Trophoblast cell (in vitro differentiated cells and primary cell): ENCODE results near the gene HSPA1L.
A peak's percentile ranks its signal among the peaks of the same experiment; 100 is the strongest.
"Not testable (repeated sequence)": the region's sequence is repeated elsewhere in the genome, so short reads cannot be mapped to it uniquely, and the experiment has no call there.

Experiments
- DNase-seq, 2 donors: peaks; one replicate each; pipeline ENCODE4 v3.0.0-alpha.2; 2016
- H2AFZ ChIP-seq: 2 replicates; pipeline ENCODE4 v1.6.1; 2013; ENCODE audit warnings: low read length, moderate library complexity, mild to moderate bottlenecking; ENCODE audit not compliant: insufficient read depth, poor library complexity
- H2AK5ac ChIP-seq: 2 replicates; pipeline ENCODE4 v1.6.1; 2013; ENCODE audit warnings: mild to moderate bottlenecking, low read length
- H2BK120ac ChIP-seq: 2 replicates; pipeline ENCODE4 v1.6.1; 2013; ENCODE audit warnings: low read length, mild to moderate bottlenecking, moderate library complexity; ENCODE audit not compliant: insufficient read depth, poor library complexity
- H2BK12ac ChIP-seq: 2 replicates; pipeline ENCODE4 v1.6.1; 2013; ENCODE audit warnings: mild to moderate bottlenecking, low read length, moderate library complexity
- H2BK5ac ChIP-seq: 2 replicates; pipeline ENCODE4 v1.6.1; 2013; ENCODE audit warnings: low read length, low read depth, moderate library complexity, mild to moderate bottlenecking; ENCODE audit not compliant: poor library complexity
- H3K14ac ChIP-seq: 2 replicates; pipeline ENCODE4 v1.6.1; 2013; ENCODE audit warnings: mild to moderate bottlenecking, low read length
- H3K18ac ChIP-seq: 2 replicates; pipeline ENCODE4 v1.6.1; 2013; ENCODE audit warnings: mild to moderate bottlenecking, low read length
- H3K23ac ChIP-seq: 2 replicates; pipeline ENCODE4 v1.6.1; 2013; ENCODE audit warnings: low read length
- H3K27ac ChIP-seq: 2 replicates; pipeline ENCODE4 v1.5.1; 2013; ENCODE audit warnings: low read depth, mild to moderate bottlenecking, inconsistent platforms, low read length, moderate library complexity
- H3K27me3 ChIP-seq: 2 replicates; pipeline ENCODE4 v1.6.1; 2013; ENCODE audit warnings: inconsistent platforms, mild to moderate bottlenecking, low read length, moderate library complexity; ENCODE audit not compliant: insufficient read depth
- H3K36me3 ChIP-seq, 2 experiments: 1 replicate in 1 of 2; 2 replicates in 1 of 2; pipeline ENCODE4 v1.6.1; 2013; ENCODE audit warnings: low read length in 2 of 2, mild to moderate bottlenecking in 2 of 2, moderate library complexity in 1 of 2; ENCODE audit not compliant: insufficient read depth in 2 of 2, control insufficient read depth in 1 of 2
- H3K4ac ChIP-seq: 2 replicates; pipeline ENCODE4 v1.6.1; 2013; ENCODE audit warnings: low read depth, mild to moderate bottlenecking, low read length, moderate library complexity
- H3K4me1 ChIP-seq, 2 experiments: 1 replicate in 1 of 2; 2 replicates in 1 of 2; pipeline ENCODE4 v1.6.1; 2013; ENCODE audit warnings: low read length in 2 of 2, mild to moderate bottlenecking in 2 of 2, moderate library complexity in 1 of 2; ENCODE audit not compliant: insufficient read depth in 2 of 2, control insufficient read depth in 1 of 2
- H3K4me2 ChIP-seq: 2 replicates; pipeline ENCODE4 v1.6.1; 2013; ENCODE audit warnings: inconsistent platforms, mild to moderate bottlenecking, low read length, moderate library complexity
- H3K4me3 ChIP-seq: 2 replicates; pipeline ENCODE4 v1.5.1; 2013; ENCODE audit warnings: mild to moderate bottlenecking, low read depth, low read length, inconsistent platforms
- H3K79me1 ChIP-seq: one replicate; pipeline ENCODE4 v1.6.1; 2013; ENCODE audit warnings: low read length
- H3K79me2 ChIP-seq: 2 replicates; pipeline ENCODE4 v1.6.1; 2013; ENCODE audit warnings: low read length, mild to moderate bottlenecking; ENCODE audit not compliant: control insufficient read depth, insufficient read depth, poor library complexity
- H3K9ac ChIP-seq: 2 replicates; pipeline ENCODE4 v1.6.1; 2013; ENCODE audit warnings: mild to moderate bottlenecking, low read length
- H3K9me3 ChIP-seq: 2 replicates; pipeline ENCODE4 v1.6.1; 2013; ENCODE audit warnings: low read depth, mild to moderate bottlenecking, control low read depth, inconsistent platforms, low read length; ENCODE audit not compliant: insufficient read depth
- H4K12ac ChIP-seq: 2 replicates; pipeline ENCODE4 v1.6.1; 2013; ENCODE audit warnings: low read depth, mild to moderate bottlenecking, low read length, moderate library complexity
- H4K8ac ChIP-seq: 2 replicates; pipeline ENCODE4 v1.6.1; 2013; ENCODE audit warnings: low read depth, mild to moderate bottlenecking, low read length, moderate library complexity
- H4K91ac ChIP-seq: one replicate; pipeline ENCODE4 v1.6.1; 2013; ENCODE audit warnings: low read depth, mild to moderate bottlenecking, low read length, moderate library complexity
- WGBS: extraction: QIAGEN DNeasy Blood & Tissue Kit; methylation state at CpG from one replicate; pipeline ENCODE4 v1.1.7; 2013; ENCODE audit warnings: missing lambda C conversion rate; ENCODE audit not compliant: insufficient read length, insufficient coverage; ENCODE audit errors: extremely low coverage; 5-methylcytosine and 5-hydroxymethylcytosine counted together

HSPA1L gene

DNA sequence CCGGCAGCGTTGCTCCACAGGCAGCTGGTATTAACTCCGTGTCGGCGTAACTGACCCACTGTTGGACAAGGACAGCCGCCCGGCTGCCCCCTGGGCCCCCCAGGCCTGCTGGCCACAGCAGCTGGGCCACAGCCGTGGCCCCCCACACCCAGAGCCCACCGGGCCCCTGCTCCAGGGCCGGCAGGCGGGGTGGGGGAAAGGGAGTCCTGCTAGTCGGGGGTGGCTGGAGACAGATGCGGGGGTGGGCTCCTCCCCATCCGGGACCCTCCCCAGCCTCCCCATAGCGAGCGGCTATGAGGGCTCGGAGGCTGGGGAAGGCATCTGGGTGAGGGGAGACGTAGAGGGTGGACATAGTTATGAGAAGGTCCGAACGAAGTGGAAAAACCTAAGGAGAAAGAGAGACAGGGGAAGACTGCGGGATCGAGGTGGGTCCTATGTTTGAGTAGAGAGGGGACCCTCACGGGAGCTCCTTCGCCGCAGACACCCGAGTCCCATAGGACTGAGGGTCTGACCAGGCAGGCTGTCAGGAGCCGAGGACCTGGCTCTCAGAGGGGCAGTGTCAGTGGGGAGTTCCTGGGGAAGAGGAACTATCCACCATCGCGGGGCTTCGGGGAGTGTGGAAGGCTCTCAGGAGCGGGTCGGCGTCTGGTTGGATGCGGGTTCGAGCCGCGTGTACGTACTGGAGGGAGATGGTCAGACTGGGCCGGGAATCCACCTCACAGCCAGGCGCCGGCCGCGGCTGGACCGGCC is 20.0 kb downstream of the HSPA1L start:
- Histone ChIP-seq H2BK5ac (peak overlapping the region; percentile 99), H3K79me1 (peaks cover 12% of the 10 kb centered on the region), H3K9ac (peak overlapping the region; percentile 89), H4K91ac (peak overlapping the region; percentile 99), H2BK12ac (no peak overlapping the region), H2AFZ (peak overlapping the region; percentile 98), H3K4me1 (peaks cover 5 to 9% of the 10 kb centered on the region in 2 experiments), H2AK5ac (peak overlapping the region; percentile 75), H3K9me3 (no peaks in the 10 kb centered on the region), H2BK120ac (peak overlapping the region; percentile 97), H3K79me2 (peaks cover 13% of the 10 kb centered on the region), H3K18ac (peak overlapping the region; percentile 98), H4K8ac (peak overlapping the region; percentile 98), H3K4me2 (peak overlapping the region; percentile 97), H3K36me3 (peaks cover 16 to 19% of the 10 kb centered on the region in 2 experiments), H3K27me3 (no peaks in the 10 kb centered on the region), H3K23ac (no peak overlapping the region), H4K12ac (peak overlapping the region; percentile 90), H3K4me3 (peak overlapping the region; percentile 85), H3K14ac (peak overlapping the region; percentile 99), H3K4ac (peak overlapping the region; percentile 93), H3K27ac (peak overlapping the region; percentile 96)
- DNase-seq = peak; percentile 61 to 66
- WGBS = no CpG with 5 or more reads among the region's 44 CpGs

DNA sequence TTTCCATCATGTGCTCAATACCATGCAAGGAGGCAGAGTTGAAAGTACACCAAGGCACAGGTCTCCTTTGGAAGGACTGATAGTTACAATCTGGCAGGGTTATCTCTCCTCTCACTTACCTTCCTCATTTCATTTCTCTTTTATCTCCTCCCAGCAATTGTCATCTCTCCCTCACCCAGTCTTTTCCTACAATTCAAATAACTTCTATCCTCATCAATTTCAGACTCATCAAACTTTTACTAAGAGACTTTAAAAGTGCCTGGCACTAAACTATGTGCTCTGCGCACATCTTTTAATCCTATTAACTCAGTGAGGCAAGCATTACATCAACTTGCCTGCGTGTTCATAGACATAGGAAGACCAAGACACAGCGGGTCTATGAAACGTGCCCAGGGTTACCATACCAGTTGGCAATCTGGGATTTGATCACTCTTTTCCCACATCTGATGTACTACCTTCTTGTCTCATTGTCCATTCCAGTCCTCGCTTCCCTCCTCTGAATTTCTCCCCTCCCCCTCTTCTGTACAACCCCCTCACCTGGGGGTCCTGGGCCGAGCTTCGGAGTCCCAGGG is 20.7 kb downstream of the HSPA1L start:
- H3K23ac ChIP-seq = no peak overlapping the region
- no CpG with 5 or more reads among the region's 7 CpGs for WGBS
- peak overlapping the region; percentile 43 for H2BK120ac ChIP-seq
- H3K14ac ChIP-seq = peak overlapping the region; percentile 56
- peak overlapping the region; percentile 20 for H2AFZ ChIP-seq
- H2BK12ac ChIP-seq = no peak overlapping the region
- peak overlapping the region; percentile 64 for H4K8ac ChIP-seq
- H3K9me3 ChIP-seq = no peaks in the 10 kb centered on the region
- H3K36me3 ChIP-seq = peaks cover 18 to 21% of the 10 kb centered on the region in 2 experiments
- no peak overlapping the region for H4K12ac ChIP-seq
- peak overlapping the region; percentile 97 for H3K4me2 ChIP-seq
- H3K4ac ChIP-seq = peak overlapping the region; percentile 60
- H2BK5ac ChIP-seq = peak overlapping the region; percentile 28
- peak; percentile 15 to 44 for DNase-seq
- no peak overlapping the region for H2AK5ac ChIP-seq
- no peak overlapping the region for H3K18ac ChIP-seq
- peaks cover 12% of the 10 kb centered on the region for H3K79me1 ChIP-seq
- no peaks in the 10 kb centered on the region for H3K27me3 ChIP-seq
- peaks cover 13% of the 10 kb centered on the region for H3K79me2 ChIP-seq
- peak overlapping the region; percentile 89 for H3K9ac ChIP-seq
- no peak overlapping the region for H3K27ac ChIP-seq
- H3K4me3 ChIP-seq = peak overlapping the region; percentile 85
- peaks cover 5 to 9% of the 10 kb centered on the region in 2 experiments for H3K4me1 ChIP-seq
- H4K91ac ChIP-seq = peak overlapping the region; percentile 99

DNA sequence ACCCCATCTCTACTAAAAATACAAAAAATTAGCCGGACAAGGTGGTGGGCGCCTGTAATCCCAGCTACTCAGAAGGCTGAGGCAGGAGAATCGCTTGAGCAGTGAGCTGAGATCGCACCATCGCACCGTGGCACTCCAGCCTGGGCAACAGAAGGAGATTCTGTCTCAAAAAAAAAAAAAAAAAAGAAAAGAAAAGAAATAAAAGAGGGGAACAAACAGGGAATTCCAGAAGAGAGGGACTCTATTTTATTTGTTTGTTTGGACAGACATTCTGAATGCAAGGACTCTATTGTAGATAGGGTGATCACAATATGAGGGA is 21.2 kb downstream of the HSPA1L start:
- H4K8ac ChIP-seq = not testable (repeated sequence)

DNA sequence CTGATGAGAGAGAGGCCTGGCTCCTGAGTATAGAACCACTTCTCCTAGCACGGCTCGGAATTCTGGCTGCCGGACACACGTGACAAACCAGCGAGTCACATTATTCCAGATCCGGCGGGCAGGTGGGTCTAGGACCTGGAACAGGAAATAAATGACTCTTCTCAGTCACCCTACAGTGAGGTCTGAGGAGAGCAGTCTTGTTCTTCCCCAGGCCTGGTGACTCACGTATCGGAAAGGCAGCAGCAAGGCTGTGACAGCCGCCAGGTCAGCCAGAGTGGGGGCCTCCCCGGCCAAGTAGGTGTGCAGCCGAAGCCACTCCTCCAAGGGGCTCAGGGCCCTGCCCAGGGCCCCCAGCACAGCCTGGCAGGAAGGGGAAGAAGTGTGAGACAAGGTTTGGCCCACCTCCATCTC is 22.3 kb downstream of the HSPA1L start:
- Histone ChIP-seq H4K8ac (no peak overlapping the region), H3K4ac (no peak overlapping the region), H3K9me3 (no peaks in the 10 kb centered on the region)

More for the DNA sequence above, 21.2 kb downstream of the HSPA1L start:
- H3K27ac ChIP-seq, H2BK12ac ChIP-seq, H2AFZ ChIP-seq, H3K4me3 ChIP-seq, H4K12ac ChIP-seq, H3K14ac ChIP-seq, H3K18ac ChIP-seq, H3K23ac ChIP-seq, H2AK5ac ChIP-seq, H2BK5ac ChIP-seq, H4K91ac ChIP-seq, DNase-seq, H3K27me3 ChIP-seq, H2BK120ac ChIP-seq, H3K9me3 ChIP-seq, H3K9ac ChIP-seq, H3K4me1 ChIP-seq: not testable (repeated sequence)
- Histone ChIP-seq H3K79me2 (peaks cover 13% of the 10 kb centered on the region), H3K36me3 (peaks cover 19 to 22% of the 10 kb centered on the region in 2 experiments), H3K4ac (peak overlapping the region; percentile 60), H3K79me1 (peaks cover 12% of the 10 kb centered on the region), H3K4me2 (peak overlapping the region; percentile 97)
- WGBS = no CpG with 5 or more reads among the region's 6 CpGs

More for the DNA sequence above, 22.3 kb downstream of the HSPA1L start:
- peak in 1 of 2 donors; percentile 43 for DNase-seq
- WGBS = no CpG with 5 or more reads among the region's 12 CpGs
- no peak overlapping the region for H2BK12ac ChIP-seq
- H3K4me2 ChIP-seq = peak overlapping the region; percentile 16
- no peak overlapping the region for H4K91ac ChIP-seq
- no peak overlapping the region for H4K12ac ChIP-seq
- peak overlapping the region; percentile 46 for H3K27ac ChIP-seq
- H3K23ac ChIP-seq = no peak overlapping the region
- peak overlapping the region; percentile 46 for H2BK120ac ChIP-seq
- no peak overlapping the region for H3K18ac ChIP-seq
- H2BK5ac ChIP-seq = no peak overlapping the region
- peaks cover 12% of the 10 kb centered on the region for H3K79me1 ChIP-seq
- H2AFZ ChIP-seq = no peak overlapping the region
- no peak overlapping the region for H3K9ac ChIP-seq
- no peaks in the 10 kb centered on the region for H3K27me3 ChIP-seq
- H2AK5ac ChIP-seq = no peak overlapping the region
- H3K14ac ChIP-seq = no peak overlapping the region
- H3K79me2 ChIP-seq = peaks cover 13% of the 10 kb centered on the region
- peaks cover 19 to 21% of the 10 kb centered on the region in 2 experiments for H3K36me3 ChIP-seq
- peaks cover 5 to 9% of the 10 kb centered on the region in 2 experiments for H3K4me1 ChIP-seq
- H3K4me3 ChIP-seq = no peak overlapping the region
